Hepatocyte (in vitro differentiated cells): ENCODE results near the gene VCPKMT. TPM values are rescaled to one million over a fixed set of nuclear protein-coding genes. Genes with fewer than 3 reads are reported as not detected.
A peak's percentile ranks its signal among the peaks of the same experiment; 100 is the strongest.
"Not testable (repeated sequence)": the region's sequence is repeated elsewhere in the genome, so short reads cannot be mapped to it uniquely, and the experiment has no call there.

Experiments used
- DNase-seq: peaks from one replicate; pipeline ENCODE4 v3.0.0-alpha.2; 2016; ENCODE audit warnings: low spot score
- H2AFZ ChIP-seq: fragments of 200-600 bp; sonication (generic); 2 replicates; pipeline ENCODE4 v1.6.0; 2016; ENCODE audit warnings: antibody characterized with exemption, mild to moderate bottlenecking
- H3K27ac ChIP-seq: fragments of 200-600 bp; sonication (generic); 2 replicates; pipeline ENCODE4 v1.5.1; 2016; ENCODE audit warnings: mild to moderate bottlenecking
- H3K27me3 ChIP-seq: fragments of 200-600 bp; sonication (generic); 2 replicates; pipeline ENCODE4 v1.6.1; 2016
- H3K36me3 ChIP-seq: fragments of 200-600 bp; sonication (generic); replicated peaks from 2 replicates; pipeline ENCODE4 v1.5.1; 2016; ENCODE audit warnings: low read depth; ENCODE audit not compliant: insufficient read depth
- H3K4me1 ChIP-seq: fragments of 200-600 bp; sonication (generic); 2 replicates; pipeline ENCODE4 v1.5.1; 2016; ENCODE audit warnings: mild to moderate bottlenecking, moderate library complexity; ENCODE audit not compliant: insufficient read depth
- H3K4me2 ChIP-seq: fragments of 200-600 bp; sonication (generic); 2 replicates; pipeline ENCODE4 v1.6.0; 2016
- H3K4me3 ChIP-seq: fragments of 200-600 bp; sonication (generic); 2 replicates; pipeline ENCODE4 v1.5.1; 2016; ENCODE audit warnings: mild to moderate bottlenecking
- H3K79me2 ChIP-seq: fragments of 200-600 bp; sonication (generic); 2 replicates; pipeline ENCODE4 v1.6.0; 2017; ENCODE audit warnings: mild to moderate bottlenecking
- H3K9me2 ChIP-seq: fragments of 200-600 bp; sonication (generic); replicated peaks from 2 replicates; pipeline ENCODE4 v1.6.0; 2017; ENCODE audit warnings: mild to moderate bottlenecking; ENCODE audit not compliant: insufficient read depth
- H3K9me3 ChIP-seq: fragments of 200-600 bp; sonication (generic); 2 replicates; pipeline ENCODE4 v1.5.1; 2016; ENCODE audit warnings: low read depth, mild to moderate bottlenecking
- H4K20me1 ChIP-seq: fragments of 200-600 bp; sonication (generic); 2 replicates; pipeline ENCODE4 v1.6.0; 2016; ENCODE audit warnings: mild to moderate bottlenecking; ENCODE audit not compliant: insufficient read depth, poor library complexity, severe bottlenecking
- EZH2 ChIP-seq: fragments of 200-600 bp; sonication (generic); IDR thresholded peaks from 2 replicates; pipeline ENCODE4 v1.6.1; 2016; ENCODE audit warnings: antibody characterized with exemption, mild to moderate bottlenecking, borderline replicate concordance
- EZH2phosphoT487 ChIP-seq: fragments of 200-600 bp; sonication (generic); IDR thresholded peaks from one replicate; pipeline ENCODE4 v1.6.1; 2018; ENCODE audit warnings: antibody characterized with exemption, mild to moderate bottlenecking, low read depth, moderate library complexity; ENCODE audit not compliant: unreplicated experiment, severe bottlenecking
- WGBS: methylation state at CpG from one replicate; pipeline ENCODE4 v1.1.6; 2016; ENCODE audit warnings: low lambda C conversion rate; ENCODE audit errors: missing lambda C conversion rate; 5-methylcytosine and 5-hydroxymethylcytosine counted together
- polyA plus RNA-seq: library from polyadenylated mRNA; unstranded; fragments of >200 nt; fragmentation: Nextera tagmentation; extraction: Ambion mirVana; gene quantifications from 2 replicates; pipeline ENCODE4 v1.2.1, GENCODE V29; 2016
- total RNA-seq: library from RNA; depleted of rRNA; stranded (reverse); fragments of >200 nt; gene quantifications from 2 replicates; pipeline ENCODE4 v1.2.3, GENCODE V29; 2014
- TF ChIP-seq, protein P1 (sequence below): fragments of 200-600 bp; sonication (generic); IDR thresholded peaks from 2 replicates; pipeline ENCODE4 v1.5.1; 2016; ENCODE audit warnings: antibody characterized with exemption, mild to moderate bottlenecking; ENCODE audit not compliant: poor library complexity

Gene VCPKMT
- total and polyA plus RNA-seq, 2 experiments from 2014 or later: 6.1 to 11.5 TPM

DNA sequence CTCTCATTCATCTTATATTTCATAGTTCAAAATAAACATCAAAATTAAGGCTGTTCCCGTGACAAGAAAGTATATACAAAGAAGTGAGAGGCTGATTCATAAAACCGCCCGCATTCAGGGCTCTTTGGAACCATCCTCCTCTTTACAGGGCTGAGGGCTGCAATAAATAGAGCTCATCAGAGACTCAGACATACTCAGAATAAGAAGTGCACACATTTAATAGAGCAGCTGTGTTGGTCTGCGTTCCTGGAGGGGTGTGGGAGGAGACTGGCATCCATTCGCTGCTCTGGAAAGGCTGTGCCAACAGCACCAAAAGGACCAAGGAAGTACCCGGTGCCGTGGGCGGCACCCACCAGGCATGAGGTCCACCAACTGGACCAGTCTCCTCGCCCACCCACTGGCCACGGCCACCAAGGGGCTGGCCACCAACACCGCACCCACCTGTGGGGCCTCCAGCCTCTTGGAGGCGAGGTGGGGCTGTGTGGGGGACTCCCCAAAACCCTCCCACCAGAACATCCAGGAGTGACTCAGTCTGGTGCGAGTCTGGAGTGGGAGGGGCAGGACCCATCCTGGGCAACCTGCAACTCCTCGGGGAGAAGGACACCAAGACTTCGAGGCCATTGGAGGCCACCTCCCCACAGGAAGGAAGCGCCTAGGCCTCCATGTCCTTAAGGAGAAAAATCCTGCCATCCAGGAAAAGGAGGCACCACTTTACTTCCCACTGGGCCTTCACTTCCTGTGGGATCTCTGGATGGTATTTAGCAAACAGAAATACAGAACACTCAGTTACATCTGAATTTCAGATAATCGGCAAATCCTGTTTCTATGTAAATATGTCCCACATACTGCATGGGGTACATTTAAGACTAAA, 32.7 kb downstream of the VCPKMT start:
- no peaks in the 10 kb centered on the region for H3K4me1 ChIP-seq
- 90% methylated on average over 16 of the region's 17 CpGs for WGBS
- H3K9me2 ChIP-seq: no peaks in the 10 kb centered on the region
- H4K20me1 ChIP-seq: no peaks in the 10 kb centered on the region
- peak overlapping the region; percentile 73 for H3K27ac ChIP-seq
- no peaks in the 10 kb centered on the region for H3K79me2 ChIP-seq
- H3K9me3 ChIP-seq: no peaks in the 10 kb centered on the region
- H3K27me3 ChIP-seq: no peaks in the 10 kb centered on the region
- TF ChIP-seq EZH2phosphoT487 (no peak), EZH2 (no peak)
- TF ChIP-seq, protein P1, sequence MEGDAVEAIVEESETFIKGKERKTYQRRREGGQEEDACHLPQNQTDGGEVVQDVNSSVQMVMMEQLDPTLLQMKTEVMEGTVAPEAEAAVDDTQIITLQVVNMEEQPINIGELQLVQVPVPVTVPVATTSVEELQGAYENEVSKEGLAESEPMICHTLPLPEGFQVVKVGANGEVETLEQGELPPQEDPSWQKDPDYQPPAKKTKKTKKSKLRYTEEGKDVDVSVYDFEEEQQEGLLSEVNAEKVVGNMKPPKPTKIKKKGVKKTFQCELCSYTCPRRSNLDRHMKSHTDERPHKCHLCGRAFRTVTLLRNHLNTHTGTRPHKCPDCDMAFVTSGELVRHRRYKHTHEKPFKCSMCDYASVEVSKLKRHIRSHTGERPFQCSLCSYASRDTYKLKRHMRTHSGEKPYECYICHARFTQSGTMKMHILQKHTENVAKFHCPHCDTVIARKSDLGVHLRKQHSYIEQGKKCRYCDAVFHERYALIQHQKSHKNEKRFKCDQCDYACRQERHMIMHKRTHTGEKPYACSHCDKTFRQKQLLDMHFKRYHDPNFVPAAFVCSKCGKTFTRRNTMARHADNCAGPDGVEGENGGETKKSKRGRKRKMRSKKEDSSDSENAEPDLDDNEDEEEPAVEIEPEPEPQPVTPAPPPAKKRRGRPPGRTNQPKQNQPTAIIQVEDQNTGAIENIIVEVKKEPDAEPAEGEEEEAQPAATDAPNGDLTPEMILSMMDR: no peak
- H2AFZ ChIP-seq: no peak overlapping the region
- no peak overlapping the region for H3K4me2 ChIP-seq
- H3K4me3 ChIP-seq: no peak overlapping the region
- DNase-seq: no peak
- H3K36me3 ChIP-seq: no peaks in the 10 kb centered on the region

DNA sequence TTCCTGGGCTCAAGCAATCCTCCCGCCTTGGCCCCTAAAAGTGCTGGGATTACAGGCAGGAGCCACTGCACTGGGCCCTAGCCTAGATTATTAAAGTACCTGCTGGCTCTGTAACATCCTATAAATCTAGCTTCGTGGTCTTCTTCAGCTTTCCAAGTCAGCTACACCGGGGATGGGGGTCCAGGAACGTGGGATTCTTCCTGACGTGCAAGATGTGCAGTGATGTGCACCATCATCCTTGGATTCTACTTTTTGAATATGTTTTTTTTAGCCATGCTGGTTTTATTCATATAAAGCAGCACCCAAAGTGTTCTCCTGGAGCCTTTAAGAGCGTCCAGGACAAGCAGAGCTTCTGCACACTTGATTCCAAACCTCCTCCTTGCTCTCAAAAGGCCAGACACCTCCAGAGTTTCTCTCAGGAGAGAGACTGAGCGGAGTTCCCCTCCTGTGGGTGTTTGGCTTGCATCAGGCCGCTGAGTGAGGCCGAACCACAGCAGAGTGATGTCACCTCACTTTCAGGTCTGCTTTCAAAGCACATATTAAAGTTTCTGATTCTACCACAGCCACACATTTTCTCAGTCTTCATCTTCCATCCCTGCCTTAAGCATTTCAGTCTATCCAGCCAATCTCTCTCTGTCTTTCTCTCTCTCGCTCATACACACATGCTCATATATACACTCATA, 33.4 kb downstream of the VCPKMT start:
- Histone ChIP-seq H3K4me2 (no peak overlapping the region), H2AFZ (no peak overlapping the region), H3K4me1 (no peaks in the 10 kb centered on the region), H3K9me2 (no peaks in the 10 kb centered on the region), H3K4me3 (no peak overlapping the region), H3K79me2 (no peaks in the 10 kb centered on the region), H4K20me1 (no peaks in the 10 kb centered on the region), H3K9me3 (no peaks in the 10 kb centered on the region), H3K36me3 (no peaks in the 10 kb centered on the region), H3K27me3 (no peaks in the 10 kb centered on the region), H3K27ac (peak overlapping the region; percentile 73)
- no peak for TF ChIP-seq EZH2
- TF ChIP-seq, protein P1: no peak
- TF ChIP-seq EZH2phosphoT487: no peak
- DNase-seq: no peak
- WGBS: 87% methylated on average over 10 of the region's 10 CpGs

DNA sequence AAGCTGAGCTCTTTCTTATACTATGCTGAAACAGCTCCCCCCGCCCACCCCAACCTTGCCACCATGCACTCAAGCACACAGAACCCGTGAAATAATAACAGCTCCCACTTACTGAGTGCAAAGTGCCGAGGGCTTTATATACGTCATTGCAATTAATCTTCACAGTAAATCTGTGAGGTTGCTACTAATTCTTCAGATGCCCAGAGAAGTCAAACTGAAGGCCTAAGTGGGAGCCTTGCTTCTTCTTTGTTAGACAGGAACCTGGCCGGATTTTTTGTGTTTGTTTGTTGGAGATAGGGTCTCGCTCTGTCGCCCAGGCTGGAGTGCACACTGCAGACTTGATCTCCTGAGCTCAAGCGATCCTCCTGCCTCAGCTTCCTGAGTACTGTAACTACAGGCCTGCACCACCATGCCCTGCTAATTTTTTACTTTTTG, 34.0 kb downstream of the VCPKMT start:
- 87% methylated on average over 8 of the region's 8 CpGs for WGBS
- H2AFZ ChIP-seq: no peak overlapping the region
- no peaks in the 10 kb centered on the region for H3K27me3 ChIP-seq
- H3K4me2 ChIP-seq: no peak overlapping the region
- H4K20me1 ChIP-seq: no peaks in the 10 kb centered on the region
- H3K9me2 ChIP-seq: no peaks in the 10 kb centered on the region
- H3K4me3 ChIP-seq: no peak overlapping the region
- DNase-seq: no peak
- no peaks in the 10 kb centered on the region for H3K4me1 ChIP-seq
- peak overlapping the region; percentile 73 for H3K27ac ChIP-seq
- TF ChIP-seq, protein P1: no peak
- no peak for TF ChIP-seq EZH2
- no peak for TF ChIP-seq EZH2phosphoT487
- H3K79me2 ChIP-seq: no peaks in the 10 kb centered on the region
- no peaks in the 10 kb centered on the region for H3K9me3 ChIP-seq
- no peaks in the 10 kb centered on the region for H3K36me3 ChIP-seq

DNA sequence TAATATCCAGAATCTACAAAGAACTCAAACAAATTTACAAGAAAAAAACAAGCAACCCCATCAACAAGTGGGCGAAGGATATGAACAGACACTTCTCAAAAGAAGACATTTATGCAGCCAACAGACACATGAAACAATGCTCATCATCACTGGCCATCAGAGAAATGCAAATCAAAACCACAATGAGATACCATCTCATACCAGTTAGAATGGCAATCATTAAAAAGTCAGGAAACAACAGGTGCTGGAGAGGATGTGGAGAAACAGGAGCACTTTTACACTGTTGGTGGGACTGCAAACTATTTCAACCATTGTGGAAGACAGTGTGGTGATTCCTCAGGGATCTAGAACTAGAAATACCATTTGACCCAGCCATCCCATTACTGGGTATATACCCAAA, 37.3 kb downstream of the VCPKMT start:
- not testable (repeated sequence) for H3K79me2 ChIP-seq, H3K27ac ChIP-seq, H4K20me1 ChIP-seq, H3K4me2 ChIP-seq, H3K36me3 ChIP-seq, H3K4me3 ChIP-seq, H3K9me2 ChIP-seq, H3K27me3 ChIP-seq, H3K4me1 ChIP-seq, H2AFZ ChIP-seq, DNase-seq, H3K9me3 ChIP-seq
- 100% methylated on average over 1 of the region's 1 CpG for whole genome bisulfite sequencing

DNA sequence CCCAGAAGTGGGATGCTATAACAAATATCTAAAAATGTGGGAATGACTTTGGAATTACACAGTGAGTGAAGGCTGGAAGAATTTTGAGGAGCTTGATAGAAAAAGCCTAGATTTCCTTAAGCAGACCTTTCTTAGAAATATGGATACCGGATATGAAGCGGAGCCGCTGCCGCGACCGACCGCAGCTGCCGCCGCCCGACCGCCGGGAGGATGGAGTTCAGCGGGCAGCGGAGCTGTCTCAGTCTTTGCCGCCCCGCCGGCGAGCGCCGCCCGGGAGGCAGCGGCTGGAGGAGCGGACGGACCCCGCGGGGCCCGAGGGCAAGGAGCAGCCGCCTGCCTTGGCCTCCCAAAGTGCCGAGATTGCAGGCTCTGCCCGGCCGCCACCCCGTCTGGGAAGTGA, 42.7 kb downstream of the VCPKMT start:
- H3K9me2 ChIP-seq, H3K79me2 ChIP-seq, H3K27me3 ChIP-seq, H3K4me2 ChIP-seq, H3K4me3 ChIP-seq, H4K20me1 ChIP-seq, H3K36me3 ChIP-seq, DNase-seq, H3K4me1 ChIP-seq, H2AFZ ChIP-seq, H3K9me3 ChIP-seq, H3K27ac ChIP-seq: not testable (repeated sequence)
- WGBS: 97% methylated on average over 19 of the region's 32 CpGs
